Measurements from ENCODE around the gene C1orf159. TPM values are rescaled to one million over a fixed set of nuclear protein-coding genes. Genes with fewer than 3 reads are reported as not detected.
A peak's percentile ranks its signal among the peaks of the same experiment; 100 is the strongest.

Gene C1orf159
- total RNA-seq, 1 donor from 2014 or later = 8.0 TPM

- Histone ChIP-seq H2AFZ (replicated peaks) (no peak overlapping the region), H3K9me3 (ENCODE audit: low read depth) (no peaks in the 10 kb centered on the region), H3K4me3 (no peak overlapping the region), H3K27ac (no peak overlapping the region), H3K4me1 (peaks cover 28% of the 10 kb centered on the region), H3K4me2 (peak overlapping the region; percentile 22), H4K20me1 (ENCODE audit: low read depth) (no peaks in the 10 kb centered on the region), H3F3A (ENCODE audit: low read depth) (peaks cover 17% of the 10 kb centered on the region), H3K79me2 (ENCODE audit: low read depth) (no peaks in the 10 kb centered on the region), H3K36me3 (no peaks in the 10 kb centered on the region), H3K9ac (no peak overlapping the region), H3K27me3 (peaks cover 38% of the 10 kb centered on the region)
- Mint-ChIP-seq H3K9me3 (no peaks in the 10 kb centered on the region), H3K27ac (peak overlapping the region; percentile 90), H3K27me3 (ENCODE audit: insufficient read depth, low read depth) (peaks cover 9% of the 10 kb centered on the region), H3K4me3 (no peak overlapping the region), H3K4me1 (peaks cover 8% of the 10 kb centered on the region), H3K36me3 (no peaks in the 10 kb centered on the region)
- no peak for DNase-seq (ENCODE audit: low spot score)
- TF ChIP-seq CTCF (IDR thresholded peaks at IDR 0.05) (no peak), EZH2phosphoT487 (IDR thresholded peaks at IDR 0.05) (no peak), EZH2 (IDR thresholded peaks at IDR 0.05) (no peak)
Measured at GRCh38 chr1:1164361-1164700, 48.4 kb upstream of the C1orf159 start.

GRCh38 chr1:1163538-1164070, 47.7 kb upstream of the C1orf159 start:
- peak overlapping the region; percentile 90 for H3K27ac Mint-ChIP-seq
- H3K27me3 Mint-ChIP-seq (ENCODE audit: insufficient read depth, low read depth) = peaks cover 9% of the 10 kb centered on the region
- H3K36me3 Mint-ChIP-seq = no peaks in the 10 kb centered on the region
- Histone ChIP-seq H4K20me1 (ENCODE audit: low read depth) (no peaks in the 10 kb centered on the region), H3K27ac (no peak overlapping the region), H3K27me3 (peaks cover 38% of the 10 kb centered on the region), H3K4me1 (peaks cover 29% of the 10 kb centered on the region), H3K4me2 (no peak overlapping the region), H3K79me2 (ENCODE audit: low read depth) (no peaks in the 10 kb centered on the region), H3K9ac (no peak overlapping the region), H3K9me3 (ENCODE audit: low read depth) (no peaks in the 10 kb centered on the region), H3K4me3 (no peak overlapping the region), H3F3A (ENCODE audit: low read depth) (peaks cover 25% of the 10 kb centered on the region), H2AFZ (replicated peaks) (no peak overlapping the region), H3K36me3 (no peaks in the 10 kb centered on the region)
- DNase-seq (ENCODE audit: low spot score) = no peak
- H3K9me3 Mint-ChIP-seq = no peaks in the 10 kb centered on the region
- no peak for TF ChIP-seq EZH2 (IDR thresholded peaks at IDR 0.05)
- no peak for TF ChIP-seq CTCF (IDR thresholded peaks at IDR 0.05)
- TF ChIP-seq EZH2phosphoT487 (IDR thresholded peaks at IDR 0.05) = no peak
- peaks cover 8% of the 10 kb centered on the region for H3K4me1 Mint-ChIP-seq
- H3K4me3 Mint-ChIP-seq = no peak overlapping the region

- Mint-ChIP-seq H3K27ac (no peak overlapping the region), H3K4me3 (no peak overlapping the region)
- H3K4me2 ChIP-seq = peak overlapping the region; percentile 27
Measured at GRCh38 chr1:1162597-1163537, 47.0 kb upstream of the C1orf159 start.

More at GRCh38 chr1:1162597-1163537, 47.0 kb upstream of the C1orf159 start:
- H4K20me1 ChIP-seq (ENCODE audit: low read depth) = no peaks in the 10 kb centered on the region
- peaks cover 38% of the 10 kb centered on the region for H3K27me3 ChIP-seq
- H3K36me3 ChIP-seq = no peaks in the 10 kb centered on the region
- H3K9me3 ChIP-seq (ENCODE audit: low read depth) = no peaks in the 10 kb centered on the region
- peaks cover 9% of the 10 kb centered on the region for H3K27me3 Mint-ChIP-seq (ENCODE audit: insufficient read depth, low read depth)
- peaks cover 8% of the 10 kb centered on the region for H3K4me1 Mint-ChIP-seq
- no peaks in the 10 kb centered on the region for H3K9me3 Mint-ChIP-seq
- H3K9ac ChIP-seq = no peak overlapping the region
- H3K4me1 ChIP-seq = peaks cover 36% of the 10 kb centered on the region
- no peaks in the 10 kb centered on the region for H3K36me3 Mint-ChIP-seq
- H3K4me3 ChIP-seq = no peak overlapping the region
- H3F3A ChIP-seq (ENCODE audit: low read depth) = peaks cover 28% of the 10 kb centered on the region
- no peak overlapping the region for H3K27ac ChIP-seq
- TF ChIP-seq EZH2phosphoT487 (IDR thresholded peaks at IDR 0.05) = no peak
- TF ChIP-seq CTCF (IDR thresholded peaks at IDR 0.05) = no peak
- no peak for TF ChIP-seq EZH2 (IDR thresholded peaks at IDR 0.05)
- no peak for DNase-seq (ENCODE audit: low spot score)
- H3K79me2 ChIP-seq (ENCODE audit: low read depth) = no peaks in the 10 kb centered on the region
- no peak overlapping the region for H2AFZ ChIP-seq (replicated peaks)

All from neural progenitor cell (in vitro differentiated cells).